Measurements from ENCODE around the gene TNFRSF11A.

DNA sequence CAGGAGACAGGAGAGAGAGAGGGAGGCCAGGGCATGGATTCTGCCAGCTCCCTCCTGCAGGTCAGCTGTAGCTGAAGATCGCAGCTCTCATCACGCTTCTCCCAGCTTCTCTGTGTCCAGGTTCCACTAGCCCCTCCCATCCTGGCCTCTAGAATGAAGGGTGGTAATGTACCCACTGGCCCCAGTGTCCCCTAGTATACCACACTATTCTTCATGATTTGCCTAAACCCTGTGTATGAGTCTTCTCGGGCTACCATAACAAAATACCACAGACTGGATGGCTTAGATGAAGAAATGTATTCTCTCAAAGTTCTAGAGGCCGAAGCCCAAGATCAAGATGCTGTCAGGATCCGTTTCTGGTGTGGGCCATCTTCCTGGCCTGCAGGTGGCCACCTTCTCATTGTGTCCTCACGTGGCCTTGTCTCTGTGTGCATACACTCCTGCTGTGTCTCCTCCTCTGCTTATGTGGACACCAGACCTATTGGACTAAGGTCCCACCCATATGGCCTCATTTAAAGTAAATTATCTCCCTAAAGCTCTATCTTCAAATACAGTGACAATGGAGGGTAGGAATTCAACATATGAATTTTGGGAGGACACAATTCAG is 77.3 kb downstream of the TNFRSF11A start:
- TF ChIP-seq, protein P1, sequence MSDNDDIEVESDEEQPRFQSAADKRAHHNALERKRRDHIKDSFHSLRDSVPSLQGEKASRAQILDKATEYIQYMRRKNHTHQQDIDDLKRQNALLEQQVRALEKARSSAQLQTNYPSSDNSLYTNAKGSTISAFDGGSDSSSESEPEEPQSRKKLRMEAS (IDR thresholded peaks at IDR 0.05): no peak
- TF ChIP-seq TCF12 (IDR thresholded peaks at IDR 0.05; ENCODE audit: low read depth): no peak
- no peak for TF ChIP-seq CEBPB (IDR thresholded peaks at IDR 0.05)
- no peak for TF ChIP-seq YY1 (IDR thresholded peaks at IDR 0.05; ENCODE audit: low read depth)
- TF ChIP-seq RAD21 (IDR thresholded peaks at IDR 0.05; ENCODE audit: low read depth): no peak
- TF ChIP-seq FOXM1 (IDR thresholded peaks at IDR 0.05; ENCODE audit: borderline replicate concordance, low read depth): no peak
- TF ChIP-seq TAF1 (IDR thresholded peaks at IDR 0.05; ENCODE audit: low read depth): no peak

Measured in Ishikawa (cell line).